Raji (cell line): ENCODE results near the gene IPO8.

Experiments used
- POLR2A ChIP-seq: IDR thresholded peaks from 2 replicates; pipeline ENCODE4 v1.6.1; 2011; ENCODE audit warnings: low read depth, low read length, control low read depth; ENCODE audit not compliant: insufficient read depth

The IPO8 gene

DNA sequence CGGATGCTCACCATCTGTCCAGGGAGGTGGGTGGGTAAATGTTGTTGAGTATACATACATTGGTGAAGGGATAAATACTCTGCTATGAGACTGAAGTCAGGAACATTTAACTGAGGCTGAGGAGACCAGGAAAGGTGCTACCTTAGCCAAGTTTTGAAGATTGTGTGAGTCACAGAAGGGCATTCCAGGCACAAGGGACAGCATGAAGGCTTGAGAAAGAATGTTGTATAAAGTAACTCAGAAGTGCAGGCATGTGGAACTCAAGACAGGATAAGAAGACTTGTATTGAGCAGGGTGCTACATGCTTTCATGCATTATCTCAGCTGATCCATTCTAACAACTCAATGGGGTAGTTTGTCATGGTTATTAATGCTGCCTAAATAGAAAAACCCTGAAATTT is 112.7 kb downstream of the IPO8 start:
- TF ChIP-seq POLR2A, result no peak

DNA sequence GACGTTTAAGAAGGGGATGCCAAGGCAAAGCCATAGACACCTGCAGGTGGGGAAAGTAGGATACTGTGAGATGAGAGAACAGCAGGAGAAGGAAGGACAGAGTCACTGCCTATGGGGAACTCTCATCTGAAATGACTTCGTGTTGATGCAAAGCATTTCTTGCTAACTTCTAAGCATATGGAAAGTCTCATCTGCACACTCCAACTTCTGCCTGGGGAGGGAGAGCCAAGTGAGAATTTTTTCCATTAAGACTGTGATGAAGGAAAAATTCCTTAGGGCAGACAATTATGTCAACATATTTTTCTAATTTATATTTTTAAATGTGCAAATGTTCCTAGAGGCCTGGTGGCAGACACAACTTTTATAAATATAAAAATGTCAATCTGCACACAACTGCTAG is 115.3 kb downstream of the IPO8 start:
- TF ChIP-seq POLR2A, result no peak
